Tibial artery (tissue), 4 donors: ENCODE results near the gene TOR2A.

ENCODE experiments used
- DNase-seq, 2 donors: peaks; one replicate each; pipeline ENCODE4 v3.0.0-alpha.2; 2019
- H3K27ac ChIP-seq, 2 donors: fragments of 200-600 bp; sonication (generic) in 1 of 2; 1 replicate in 1 of 2; 2 replicates in 1 of 2; pipeline ENCODE4 v1.5.1; 2018 to 2019; ENCODE audit warnings: mild to moderate bottlenecking in 1 of 2
- H3K27me3 ChIP-seq, 2 donors: fragments of 200-600 bp; sonication (generic) in 1 of 2; one replicate each; pipeline versions ENCODE4 v1.5.1 to v1.6.0; 2016 to 2019
- H3K36me3 ChIP-seq, 3 donors: fragments of 200-600 bp; sonication (generic) in 2 of 3; one replicate each; pipeline ENCODE4 v1.5.1; 2016 to 2019; ENCODE audit warnings: mild to moderate bottlenecking in 2 of 3
- H3K4me1 ChIP-seq, 4 donors: fragments of 200-600 bp; sonication (generic) in 2 of 4; 1 replicate in 3 of 4; 2 replicates in 1 of 4; pipeline ENCODE4 v1.5.1; 2016 to 2019
- H3K4me3 ChIP-seq, 2 donors: fragments of 200-600 bp; sonication (generic) in 1 of 2; 1 replicate in 1 of 2; 2 replicates in 1 of 2; pipeline ENCODE4 v1.5.1; 2018 to 2019; ENCODE audit warnings: mild to moderate bottlenecking in 2 of 2
- H3K9me3 ChIP-seq, 3 donors: fragments of 200-600 bp; sonication (generic) in 1 of 3; one replicate each; pipeline ENCODE4 v1.5.1; 2016 to 2019
- CTCF ChIP-seq, 2 experiments: fragments of 200-600 bp in 1 of 2; fragments of 450-650 bp in 1 of 2; IDR thresholded peaks; one replicate each; pipeline ENCODE4 v1.5.1; 2017 to 2019; ENCODE audit warnings: antibody characterized with exemption in 2 of 2, mild to moderate bottlenecking in 1 of 2, moderate library complexity in 1 of 2
- intact Hi-C: fragments of 100-400 bp; cut with DNase I; formaldehyde crosslinking; loops from one replicate; pipeline ENCODE4 v1.15.0; 2023; ENCODE audit warnings: low total_unique reads

TOR2A gene

GRCh38 chr9:127721391-127721821, 13.7 kb downstream of the TOR2A start:
- no peak for TF ChIP-seq CTCF (IDR thresholded peaks at IDR 0.05)

GRCh38 chr9:127720865-127721227, 14.2 kb downstream of the TOR2A start:
- H3K4me3 ChIP-seq, result no peak overlapping the region

More at GRCh38 chr9:127721391-127721821, 13.7 kb downstream of the TOR2A start:
- Histone ChIP-seq H3K4me1 (peaks cover 0 to 12% (median 7%) of the 10 kb centered on the region in 4 donors), H3K36me3 (no peaks in the 10 kb centered on the region), H3K27me3 (peaks cover 0 to 24% of the 10 kb centered on the region in 2 donors), H3K27ac (no peak overlapping the region), H3K9me3 (no peaks in the 10 kb centered on the region), H3K4me3 (no peak overlapping the region)
- no peak for DNase-seq
- intact Hi-C loops, result loop anchor here (5.0 kb wide), 1 partner anchor 219 kb away; no protein-coding TSS in a partner anchor

GRCh38 chr9:127720031-127720864, 14.8 kb downstream of the TOR2A start:
- Histone ChIP-seq H3K4me1 (peaks cover 0 to 18% (median 12%) of the 10 kb centered on the region in 4 donors), H3K4me3 (no peak overlapping the region), H3K27me3 (peaks cover 0 to 24% of the 10 kb centered on the region in 2 donors), H3K36me3 (no peaks in the 10 kb centered on the region), H3K27ac (no peak overlapping the region), H3K9me3 (no peaks in the 10 kb centered on the region)
- no peak for TF ChIP-seq CTCF (IDR thresholded peaks at IDR 0.05)
- DNase-seq, result no peak
- intact Hi-C loops, result loop anchor here (5.0 kb wide), 1 partner anchor 218 kb away; no protein-coding TSS in a partner anchor

More at GRCh38 chr9:127720865-127721227, 14.2 kb downstream of the TOR2A start:
- H3K4me1 ChIP-seq, result peaks cover 0 to 17% (median 12%) of the 10 kb centered on the region in 4 donors
- H3K9me3 ChIP-seq, result no peaks in the 10 kb centered on the region
- intact Hi-C loops, result loop anchor here (5.0 kb wide), 1 partner anchor 219 kb away; no protein-coding TSS in a partner anchor
- H3K36me3 ChIP-seq, result no peaks in the 10 kb centered on the region
- no peak for DNase-seq
- TF ChIP-seq CTCF (IDR thresholded peaks at IDR 0.05), result no peak
- no peak overlapping the region for H3K27ac ChIP-seq
- H3K27me3 ChIP-seq, result peaks cover 0 to 24% of the 10 kb centered on the region in 2 donors

GRCh38 chr9:127717766-127718165, 17.3 kb downstream of the TOR2A start:
- H3K4me1 ChIP-seq, result peaks cover 0 to 20% (median 18%) of the 10 kb centered on the region in 4 donors
- no peaks in the 10 kb centered on the region for H3K36me3 ChIP-seq
- TF ChIP-seq CTCF (IDR thresholded peaks at IDR 0.05), result no peak
- no peak for DNase-seq
- H3K4me3 ChIP-seq, result no peak overlapping the region
- intact Hi-C loops, result no loop called here
- no peaks in the 10 kb centered on the region for H3K9me3 ChIP-seq
- no peak overlapping the region for H3K27ac ChIP-seq
- H3K27me3 ChIP-seq, result peaks cover 0 to 6% of the 10 kb centered on the region in 2 donors

- H3K36me3 ChIP-seq, result peaks cover 0 to 8% (median 0%) of the 10 kb centered on the region in 3 donors
- no peak for DNase-seq
- peak overlapping the region; percentile 72 to 78 for H3K4me3 ChIP-seq
- peak overlapping the region; percentile 81 for H3K27ac ChIP-seq
- H3K4me1 ChIP-seq, result peaks cover 0 to 20% (median 18%) of the 10 kb centered on the region in 4 donors
- peaks cover 0 to 3% of the 10 kb centered on the region in 2 donors for H3K27me3 ChIP-seq
- intact Hi-C loops, result no loop called here
- H3K9me3 ChIP-seq, result no peaks in the 10 kb centered on the region
- TF ChIP-seq CTCF (IDR thresholded peaks at IDR 0.05), result no peak
These were observed 18.7 kb downstream of the TOR2A start for GRCh38 chr9:127716412-127716811.
